HG03439 (cell line): ENCODE measurements around the gene TPX2.

Experiments used
- ATAC-seq: cut with Tn5 transposase; IDR thresholded peaks from one replicate; pipeline ENCODE4 v1.9.1; 2021; ENCODE audit warnings: mild to moderate bottlenecking, moderate library complexity; ENCODE audit not compliant: unreplicated experiment

TPX2 gene

DNA sequence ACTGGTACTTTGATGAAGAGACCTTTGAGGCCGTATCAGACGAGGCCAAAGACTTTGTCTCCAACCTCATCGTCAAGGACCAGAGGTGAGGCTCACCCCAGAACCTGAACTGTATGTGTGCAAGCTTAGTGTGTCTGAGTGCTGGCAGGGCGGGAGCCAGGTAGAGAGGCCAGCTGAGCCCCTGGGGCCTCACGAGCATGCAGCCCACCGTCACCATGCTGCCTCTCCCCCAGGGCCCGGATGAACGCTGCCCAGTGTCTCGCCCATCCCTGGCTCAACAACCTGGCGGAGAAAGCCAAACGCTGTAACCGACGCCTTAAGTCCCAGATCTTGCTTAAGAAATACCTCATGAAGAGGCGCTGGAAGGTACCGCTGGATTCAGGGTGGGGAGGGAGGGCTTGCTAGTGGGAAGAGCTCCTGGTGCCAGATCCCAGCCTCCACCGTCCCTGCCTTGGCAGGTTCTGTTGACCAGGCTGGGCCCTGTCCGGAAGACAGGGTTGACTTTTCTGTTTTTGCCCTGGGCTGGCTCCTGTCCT, 92.7 kb downstream of the TPX2 start:
- ATAC-seq, result no peak

DNA sequence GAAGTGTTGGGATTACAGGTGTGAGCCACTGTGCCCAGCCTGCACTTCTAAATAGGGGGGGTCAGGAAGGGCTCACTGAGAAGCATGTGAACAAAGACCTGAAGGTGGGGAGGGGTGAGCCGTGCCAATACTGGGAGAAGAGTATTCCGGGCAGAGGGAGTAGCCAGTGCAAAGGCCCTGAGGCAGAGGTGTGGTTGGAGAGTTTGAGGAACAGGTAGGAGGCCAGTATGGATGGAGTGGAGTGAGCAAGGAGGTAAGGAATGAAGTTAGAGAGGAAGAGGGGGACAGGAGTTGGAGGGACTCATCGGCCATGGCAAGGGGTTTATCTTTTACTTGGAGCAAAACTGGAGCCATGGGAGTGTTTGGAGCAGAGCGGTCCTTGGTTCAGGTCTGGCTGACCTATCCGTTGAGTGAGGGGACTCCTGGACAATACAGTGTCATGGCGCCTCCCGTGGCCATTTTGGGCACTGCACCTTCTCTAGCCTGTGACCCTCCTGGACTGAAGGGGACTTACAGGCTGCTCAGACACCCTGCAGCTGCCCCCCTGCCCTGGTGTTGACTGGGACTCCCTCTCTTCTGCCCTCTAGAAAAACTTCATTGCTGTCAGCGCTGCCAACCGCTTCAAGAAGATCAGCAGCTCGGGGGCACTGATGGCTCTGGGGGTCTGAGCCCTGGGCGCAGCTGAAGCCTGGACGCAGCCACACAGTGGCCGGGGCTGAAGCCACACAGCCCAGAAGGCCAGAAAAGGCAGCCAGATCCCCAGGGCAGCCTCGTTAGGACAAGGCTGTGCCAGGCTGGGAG, 94.2 kb downstream of the TPX2 start:
- ATAC-seq, result no peak

- no peak for ATAC-seq
These were observed 94.9 kb downstream of the TPX2 start for GRCh38 chr20:31833931-31834521.

DNA sequence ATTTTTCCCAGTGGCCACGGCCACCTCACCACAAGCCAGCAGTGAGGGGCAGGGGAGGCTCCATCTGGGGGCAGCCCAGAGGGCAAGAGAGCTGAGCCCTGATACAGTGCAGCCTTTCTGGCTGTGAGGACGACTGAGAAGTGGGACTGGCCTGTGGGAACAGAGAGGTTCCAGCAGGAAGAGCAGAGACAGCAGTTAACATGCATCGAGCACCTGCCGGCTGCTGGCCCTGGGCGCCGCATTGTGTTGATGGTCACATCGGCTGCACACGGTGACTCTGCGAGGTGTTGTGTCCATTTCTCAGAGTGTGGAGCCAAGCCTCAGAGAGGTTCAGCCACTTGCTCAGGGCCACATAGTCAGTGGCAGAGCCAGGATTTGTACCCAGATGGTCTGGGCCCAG, 96.5 kb downstream of the TPX2 start:
- no peak for ATAC-seq

- no peak for ATAC-seq
These were observed 97.1 kb downstream of the TPX2 start for GRCh38 chr20:31835977-31836852.

- ATAC-seq, result no peak
These were observed 97.9 kb downstream of the TPX2 start for GRCh38 chr20:31836853-31837608.

DNA sequence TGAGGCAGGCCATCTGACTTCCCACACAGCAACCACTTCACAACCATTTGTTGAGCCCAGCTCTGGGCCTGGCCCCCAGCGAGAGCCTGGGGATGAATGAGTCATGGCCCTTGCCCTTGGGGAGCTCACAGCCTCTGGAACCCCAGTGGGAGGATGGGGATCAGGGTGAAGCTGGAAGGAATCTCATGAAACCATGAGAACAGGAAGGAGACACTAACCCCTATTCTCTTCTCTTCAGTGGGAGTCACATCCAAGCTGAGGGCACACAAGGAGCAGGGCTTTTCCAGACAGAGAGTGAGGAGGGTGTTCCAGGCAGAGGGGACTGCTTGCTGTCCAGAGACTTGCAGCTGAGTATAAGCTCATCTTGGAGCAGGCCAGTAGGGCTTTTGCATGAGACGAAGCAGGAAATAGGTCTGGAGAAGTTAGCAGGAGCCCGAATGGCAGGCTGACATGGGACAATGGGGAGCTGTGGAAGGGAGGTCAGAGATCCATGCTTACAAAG, 98.9 kb downstream of the TPX2 start:
- no peak for ATAC-seq

GRCh38 chr20:31838646-31839292, 99.7 kb downstream of the TPX2 start:
- ATAC-seq, result no peak

- ATAC-seq, result no peak
These were observed 100.8 kb downstream of the TPX2 start for GRCh38 chr20:31839782-31840487.

- ATAC-seq, result no peak
These were observed 102.1 kb downstream of the TPX2 start for GRCh38 chr20:31840906-31841816.

GRCh38 chr20:31841928-31842327, 102.8 kb downstream of the TPX2 start:
- no peak for ATAC-seq

GRCh38 chr20:31842471-31843157, 103.5 kb downstream of the TPX2 start:
- no peak for ATAC-seq

DNA sequence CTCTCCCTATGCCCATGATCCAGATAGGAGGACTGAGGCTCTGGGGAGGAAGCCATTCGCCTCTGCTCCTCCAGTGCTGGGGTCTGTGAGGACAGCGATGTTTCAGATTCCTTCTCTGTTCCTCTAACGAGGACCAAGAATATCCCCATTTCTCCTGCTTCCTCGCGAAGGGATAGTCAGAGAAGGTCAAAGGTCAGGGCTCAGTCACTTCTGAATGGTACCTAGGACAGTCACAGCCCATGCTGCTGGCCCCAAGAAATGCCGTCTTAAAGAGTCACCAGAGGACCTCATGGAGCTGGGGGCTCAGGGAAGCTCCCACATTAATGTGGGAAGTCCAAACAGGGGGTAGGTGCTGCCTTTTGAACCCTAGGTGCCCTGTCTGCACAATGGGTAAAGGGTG, 104.2 kb downstream of the TPX2 start:
- ATAC-seq, result no peak

DNA sequence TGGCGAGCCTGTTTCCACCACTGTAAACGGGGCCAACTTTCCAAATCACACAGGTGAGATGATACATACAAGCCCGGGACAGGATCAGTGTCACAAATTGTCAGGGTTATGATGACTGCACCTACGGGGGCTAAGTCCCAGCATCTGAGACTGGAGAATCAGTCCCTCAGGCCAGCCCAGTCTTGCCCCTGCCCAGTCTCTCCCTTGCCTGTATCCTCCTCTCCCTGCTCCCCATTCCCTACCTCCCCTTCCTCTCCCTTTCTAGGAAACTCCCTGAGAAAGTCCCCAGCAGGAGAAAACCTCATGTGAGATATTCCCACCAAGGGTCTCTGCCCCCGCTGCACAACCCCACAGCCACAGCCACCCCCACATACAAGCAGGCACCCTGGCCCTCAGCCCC, 104.8 kb downstream of the TPX2 start:
- ATAC-seq, result no peak

- no peak for ATAC-seq
These were observed 105.7 kb downstream of the TPX2 start for GRCh38 chr20:31844737-31845299.

DNA sequence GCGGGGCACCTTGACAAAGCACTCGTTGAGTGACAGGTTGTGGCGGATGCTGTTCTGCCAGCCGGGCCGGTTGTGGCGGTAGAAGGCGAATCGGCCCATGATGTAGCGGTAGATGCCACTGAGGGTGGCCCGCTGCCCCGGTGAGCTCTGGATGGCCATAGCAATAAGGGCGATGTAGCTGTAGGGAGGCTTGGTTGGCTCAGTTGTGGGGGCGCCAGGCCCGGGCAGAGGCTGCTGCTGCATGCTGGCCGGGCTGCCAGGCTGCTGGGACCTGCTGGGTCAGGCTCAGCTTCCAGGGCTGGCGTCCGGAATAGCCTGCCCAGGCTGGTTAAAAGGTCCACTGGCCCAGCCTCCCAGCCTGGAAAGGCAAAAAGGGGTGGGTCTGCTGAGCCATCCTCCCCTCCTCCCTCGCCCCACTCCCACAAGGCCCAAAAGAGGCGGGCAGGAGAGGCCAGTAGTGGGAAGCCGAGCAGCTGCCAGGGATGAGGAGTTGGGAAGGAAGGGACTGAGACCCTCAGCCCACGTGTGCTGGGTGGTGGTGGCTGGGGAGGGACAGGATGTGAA, 106.3 kb downstream of the TPX2 start, which contains the start of gene FOXS1:
Gene FOXS1 (minus strand): TSS at position 305 of the 564 bp plus-strand sequence. CDS start 62 bp downstream, at position 243.
- no peak for ATAC-seq

- no peak for ATAC-seq
These were observed 107.7 kb downstream of the TPX2 start for GRCh38 chr20:31846793-31847138.
